Left ventricle myocardium inferior (tissue), 1 donor: ENCODE data around the gene VAMP1. TPM values are rescaled to one million over a fixed set of nuclear protein-coding genes. Genes with fewer than 3 reads are reported as not detected.
"Not testable (repeated sequence)": the region's sequence is repeated elsewhere in the genome, so short reads cannot be mapped to it uniquely, and the experiment has no call there.

Experiments
- DNase-seq: peaks from one replicate; pipeline ENCODE4 v3.0.0-alpha.2; 2020
- H3K27ac ChIP-seq: fragments of 200-600 bp; replicated peaks from 2 replicates; pipeline ENCODE4 v1.8.0; 2021
- H3K27me3 ChIP-seq: fragments of 200-600 bp; 2 replicates; pipeline ENCODE4 v1.8.0; 2021; ENCODE audit warnings: low read depth
- H3K36me3 ChIP-seq: fragments of 200-600 bp; 2 replicates; pipeline ENCODE4 v1.8.0; 2021
- H3K4me1 ChIP-seq: fragments of 200-600 bp; 2 replicates; pipeline ENCODE4 v1.8.0; 2021
- H3K4me3 ChIP-seq: fragments of 200-600 bp; 2 replicates; pipeline ENCODE4 v1.8.0; 2021; ENCODE audit warnings: mild to moderate bottlenecking, moderate library complexity
- H3K9me3 ChIP-seq: fragments of 200-600 bp; replicated peaks from 2 replicates; pipeline ENCODE4 v1.8.0; 2021
- intact Hi-C: fragments of 100-400 bp; cut with micrococcal nuclease; formaldehyde crosslinking; loops from one replicate; pipeline ENCODE4 v1.11.0; 2022
- total RNA-seq: library from RNA; stranded (reverse); fragmentation: NEBNext Ultra II Directional; extraction: Animal tissue kit (Norgen Biotek cat#: 25700); gene quantifications from one replicate; pipeline ENCODE4 v1.2.1, GENCODE V29; 2021
- TF ChIP-seq, protein P1 (sequence below): fragments of 200-600 bp; IDR thresholded peaks from 2 replicates; pipeline ENCODE4 v1.8.0; 2021; ENCODE audit warnings: antibody characterized with exemption, mild to moderate bottlenecking, borderline replicate concordance
- donor health status: DM: no; HTN: yes; CAD: no; lungs with severe emphysema.

Gene VAMP1
- total RNA-seq, 1 donor from 2014 or later, result 4.2 TPM

DNA sequence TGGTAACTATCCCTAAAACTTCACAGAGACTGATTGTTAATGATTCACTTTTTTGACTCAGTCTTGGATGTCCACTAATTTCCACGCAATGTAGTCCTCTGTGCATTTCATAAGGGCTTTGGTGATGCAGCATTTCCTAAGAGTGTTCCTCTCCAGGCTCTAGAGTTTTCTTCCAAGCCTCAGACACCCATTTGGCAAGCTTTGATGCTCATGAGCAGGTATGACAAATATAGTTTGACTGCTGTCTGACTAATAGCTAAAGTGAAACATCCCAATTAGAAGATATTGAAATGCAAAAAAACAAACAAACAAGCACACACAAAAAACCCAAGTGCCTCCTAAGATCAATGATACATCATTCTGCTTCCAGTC is 1.5 kb upstream of the VAMP1 start:
- DNase-seq, result no peak
- TF ChIP-seq, protein P1, sequence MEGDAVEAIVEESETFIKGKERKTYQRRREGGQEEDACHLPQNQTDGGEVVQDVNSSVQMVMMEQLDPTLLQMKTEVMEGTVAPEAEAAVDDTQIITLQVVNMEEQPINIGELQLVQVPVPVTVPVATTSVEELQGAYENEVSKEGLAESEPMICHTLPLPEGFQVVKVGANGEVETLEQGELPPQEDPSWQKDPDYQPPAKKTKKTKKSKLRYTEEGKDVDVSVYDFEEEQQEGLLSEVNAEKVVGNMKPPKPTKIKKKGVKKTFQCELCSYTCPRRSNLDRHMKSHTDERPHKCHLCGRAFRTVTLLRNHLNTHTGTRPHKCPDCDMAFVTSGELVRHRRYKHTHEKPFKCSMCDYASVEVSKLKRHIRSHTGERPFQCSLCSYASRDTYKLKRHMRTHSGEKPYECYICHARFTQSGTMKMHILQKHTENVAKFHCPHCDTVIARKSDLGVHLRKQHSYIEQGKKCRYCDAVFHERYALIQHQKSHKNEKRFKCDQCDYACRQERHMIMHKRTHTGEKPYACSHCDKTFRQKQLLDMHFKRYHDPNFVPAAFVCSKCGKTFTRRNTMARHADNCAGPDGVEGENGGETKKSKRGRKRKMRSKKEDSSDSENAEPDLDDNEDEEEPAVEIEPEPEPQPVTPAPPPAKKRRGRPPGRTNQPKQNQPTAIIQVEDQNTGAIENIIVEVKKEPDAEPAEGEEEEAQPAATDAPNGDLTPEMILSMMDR, result no peak
- intact Hi-C loops, result loop anchor here (2.0 kb wide), 1 partner anchor 49 kb away; no protein-coding TSS in a partner anchor
- Histone ChIP-seq H3K9me3 (no peaks in the 10 kb centered on the region), H3K27ac (no peak overlapping the region), H3K4me3 (no peak overlapping the region), H3K36me3 (no peaks in the 10 kb centered on the region), H3K4me1 (peaks cover 30% of the 10 kb centered on the region), H3K27me3 (no peaks in the 10 kb centered on the region)

DNA sequence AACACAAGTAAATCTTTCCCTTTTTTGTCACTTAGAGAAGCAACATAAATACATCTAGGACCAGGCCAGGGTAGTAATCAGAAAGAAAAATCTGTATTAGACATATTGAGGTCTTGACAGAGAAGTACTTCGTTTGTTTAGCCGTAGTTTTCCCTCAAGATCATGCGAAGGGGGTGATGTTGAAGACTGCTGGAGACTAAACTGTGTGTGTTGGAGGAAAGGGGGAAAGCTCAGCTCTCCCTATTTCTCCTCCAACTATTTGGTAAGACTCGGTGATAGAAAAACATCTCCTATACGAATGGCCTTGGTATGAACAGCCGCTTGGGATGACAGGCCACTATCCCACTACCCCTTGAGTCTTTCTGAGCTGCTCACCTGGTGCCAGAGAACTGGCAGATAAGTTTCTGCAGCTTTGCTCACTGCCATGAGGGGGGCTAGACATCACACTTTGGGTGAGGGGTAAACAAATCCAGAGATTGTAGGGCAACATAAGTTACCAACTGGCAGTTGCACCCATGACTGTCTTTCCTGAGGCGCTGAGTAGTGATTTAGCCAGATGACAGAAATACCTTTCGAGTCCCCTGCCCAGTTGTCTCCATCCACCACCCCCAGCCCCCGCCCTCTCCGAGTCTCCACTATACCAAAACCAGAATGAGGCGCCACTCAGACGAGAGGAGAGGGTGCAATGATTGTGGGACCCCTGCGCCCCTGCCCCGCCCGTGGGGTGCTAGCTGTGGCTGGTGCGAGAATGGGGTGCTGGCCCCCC is 685 bp downstream of the VAMP1 start:
- Histone ChIP-seq H3K36me3 (peaks cover 16% of the 10 kb centered on the region), H3K4me1 (peaks cover 35% of the 10 kb centered on the region), H3K9me3 (no peaks in the 10 kb centered on the region), H3K4me3 (peak overlapping the region; percentile 81), H3K27ac (peak overlapping the region; percentile 92), H3K27me3 (no peaks in the 10 kb centered on the region)
- intact Hi-C loops, result loop anchor here (2.0 kb wide), 1 partner anchor 47 kb away; no protein-coding TSS in a partner anchor
- DNase-seq, result no peak
- TF ChIP-seq, protein P1, result no peak

DNA sequence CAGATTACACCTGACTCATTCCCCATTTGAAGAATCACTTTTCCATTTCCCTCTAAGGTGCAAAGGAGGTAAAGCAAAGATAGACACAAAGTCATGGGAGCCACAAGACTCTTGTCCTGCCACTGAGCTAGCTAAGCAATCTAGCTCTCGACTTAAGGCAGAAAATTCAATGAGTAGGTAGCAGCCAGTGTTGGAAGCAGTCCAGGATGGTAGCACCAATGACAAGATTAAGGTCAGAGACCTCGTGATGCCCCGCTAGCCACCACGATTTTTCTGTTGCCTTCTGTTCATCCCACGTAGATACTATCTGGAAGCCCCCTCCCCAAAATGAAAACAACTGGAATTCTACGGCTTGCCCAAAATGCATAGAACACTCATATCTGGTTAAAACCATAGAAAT is 1.4 kb downstream of the VAMP1 start:
- no peaks in the 10 kb centered on the region for H3K27me3 ChIP-seq
- peak overlapping the region; percentile 92 for H3K27ac ChIP-seq
- peak overlapping the region; percentile 81 for H3K4me3 ChIP-seq
- H3K4me1 ChIP-seq, result peaks cover 35% of the 10 kb centered on the region
- peaks cover 23% of the 10 kb centered on the region for H3K36me3 ChIP-seq
- H3K9me3 ChIP-seq, result no peaks in the 10 kb centered on the region
- TF ChIP-seq, protein P1, result no peak
- intact Hi-C loops, result no loop called here
- DNase-seq, result no peak

DNA sequence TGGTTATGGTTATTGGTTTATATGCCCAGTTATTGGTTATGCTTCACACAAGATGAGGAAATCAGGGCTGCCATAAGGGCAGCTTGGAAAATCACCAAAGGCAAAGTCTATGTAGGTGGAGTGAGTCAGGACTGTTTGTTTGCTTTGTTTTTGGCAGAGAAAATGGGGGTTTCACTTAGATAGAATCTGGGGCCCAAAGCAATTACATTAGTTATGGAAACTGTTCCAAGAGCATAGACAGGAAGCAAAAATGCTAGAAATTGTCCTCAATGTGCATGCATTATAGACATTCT is 2.2 kb downstream of the VAMP1 start:
- Histone ChIP-seq H3K36me3 (peaks cover 30% of the 10 kb centered on the region), H3K27me3 (no peaks in the 10 kb centered on the region), H3K4me1 (peaks cover 35% of the 10 kb centered on the region), H3K27ac (no peak overlapping the region), H3K9me3 (no peaks in the 10 kb centered on the region), H3K4me3 (no peak overlapping the region)
- no peak for DNase-seq
- intact Hi-C loops, result no loop called here
- TF ChIP-seq, protein P1, result no peak

DNA sequence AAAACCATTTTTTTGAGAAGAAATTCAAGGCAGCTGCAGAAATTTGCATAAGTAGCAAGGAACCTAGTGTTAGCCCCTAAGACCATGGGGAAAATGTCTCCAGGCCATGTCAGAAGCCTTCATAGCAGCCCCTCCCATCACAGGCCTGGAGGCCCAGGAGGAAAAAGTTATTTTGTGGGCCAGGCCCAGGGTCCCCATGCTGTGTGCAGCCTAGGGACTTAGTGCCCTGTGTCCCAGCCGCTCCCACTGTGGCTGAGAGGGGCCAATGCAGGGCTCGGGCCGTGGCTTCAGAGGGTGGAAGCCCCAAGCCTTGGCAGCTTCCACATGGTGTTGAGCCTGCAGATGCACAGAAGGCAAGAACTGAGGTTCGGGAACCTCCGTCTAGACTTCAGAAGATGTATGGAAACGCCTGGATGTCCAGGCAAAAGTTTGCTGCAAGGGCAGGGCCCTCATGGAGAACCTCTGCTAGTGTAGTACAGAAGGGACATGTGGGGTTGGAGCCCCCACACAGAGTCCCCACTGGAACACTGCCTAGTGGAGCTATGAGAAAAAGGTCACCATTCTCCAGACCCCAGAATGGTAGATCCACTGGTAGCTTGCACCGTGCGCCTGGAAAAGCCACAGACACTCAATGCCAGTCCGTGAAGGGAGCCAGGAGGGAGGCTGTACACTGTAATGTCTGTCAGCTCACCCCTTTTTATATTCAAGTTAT is 2.8 kb downstream of the VAMP1 start:
- DNase-seq, intact Hi-C loops, H3K27me3 ChIP-seq, H3K9me3 ChIP-seq, H3K27ac ChIP-seq, H3K4me3 ChIP-seq: not testable (repeated sequence)
- Histone ChIP-seq H3K36me3 (peaks cover 35% of the 10 kb centered on the region), H3K4me1 (peaks cover 35% of the 10 kb centered on the region)

DNA sequence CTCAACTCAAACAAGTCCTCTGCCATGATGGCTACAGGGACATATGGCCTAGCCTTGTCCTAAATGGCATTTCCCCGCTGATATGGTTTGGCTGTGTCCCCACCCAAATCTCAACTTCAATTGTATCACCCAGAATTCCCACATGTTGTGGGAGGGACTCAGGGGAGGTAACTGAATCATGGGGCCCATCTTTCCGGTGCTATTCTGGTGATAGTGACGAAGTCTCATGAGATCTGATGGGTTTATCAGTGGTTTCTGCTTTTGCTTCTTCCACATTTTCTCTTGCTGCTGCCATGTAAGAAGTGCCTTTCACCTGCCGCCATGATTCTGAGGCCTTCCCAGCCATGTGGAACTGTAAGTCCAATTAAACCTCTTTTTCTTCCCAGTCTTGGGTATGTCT is 3.7 kb downstream of the VAMP1 start:
- H3K36me3 ChIP-seq, result peaks cover 45% of the 10 kb centered on the region
- H3K4me3 ChIP-seq, H3K9me3 ChIP-seq, H3K27me3 ChIP-seq, DNase-seq, intact Hi-C loops, H3K27ac ChIP-seq: not testable (repeated sequence)
- H3K4me1 ChIP-seq, result peaks cover 41% of the 10 kb centered on the region
